Ishikawa (cell line): ENCODE results near the gene CCDC34.

Source experiments
- CEBPB ChIP-seq: IDR thresholded peaks from 2 replicates; pipeline ENCODE4 v1.6.1; 2012
- CREB1 ChIP-seq: IDR thresholded peaks from 2 replicates; pipeline ENCODE4 v1.6.1; 2012; ENCODE audit warnings: low read depth
- EGR1 ChIP-seq: IDR thresholded peaks from 2 replicates; pipeline ENCODE4 v1.6.1; 2012
- EP300 ChIP-seq: IDR thresholded peaks from 2 replicates; pipeline ENCODE4 v1.6.1; 2012; ENCODE audit warnings: borderline replicate concordance
- FOXM1 ChIP-seq: IDR thresholded peaks from 2 replicates; pipeline ENCODE4 v1.6.1; 2012; ENCODE audit warnings: low read depth, borderline replicate concordance
- MAX ChIP-seq: IDR thresholded peaks from 2 replicates; pipeline ENCODE4 v1.6.1; 2012
- NFIC ChIP-seq: IDR thresholded peaks from 2 replicates; pipeline ENCODE4 v1.6.1; 2012
- RAD21 ChIP-seq: IDR thresholded peaks from 2 replicates; pipeline ENCODE4 v1.6.1; 2012; ENCODE audit warnings: low read depth
- REST ChIP-seq: IDR thresholded peaks from 2 replicates; pipeline ENCODE4 v1.6.1; 2012; ENCODE audit warnings: low read depth, mild to moderate bottlenecking
- TAF1 ChIP-seq: IDR thresholded peaks from 2 replicates; pipeline ENCODE4 v1.6.1; 2012; ENCODE audit warnings: low read depth, mild to moderate bottlenecking
- TCF12 ChIP-seq: IDR thresholded peaks from 2 replicates; pipeline ENCODE4 v1.6.1; 2012; ENCODE audit warnings: low read depth
- TEAD4 ChIP-seq: IDR thresholded peaks from 2 replicates; pipeline ENCODE4 v1.6.1; 2012
- USF1 ChIP-seq: IDR thresholded peaks from 2 replicates; pipeline ENCODE4 v1.6.1; 2012
- YY1 ChIP-seq: IDR thresholded peaks from 2 replicates; pipeline ENCODE4 v1.6.1; 2012; ENCODE audit warnings: low read depth
- ZBTB7A ChIP-seq: IDR thresholded peaks from 2 replicates; pipeline ENCODE4 v1.6.1; 2012; ENCODE audit warnings: low read depth

CCDC34 gene

GRCh38 chr11:27329867-27330632 is 33.0 kb downstream of the CCDC34 start:
- TF ChIP-seq REST = no peak
- TF ChIP-seq ZBTB7A = no peak
- no peak for TF ChIP-seq EP300
- no peak for TF ChIP-seq RAD21
- TF ChIP-seq CEBPB = no peak
- TF ChIP-seq USF1 = no peak
- TF ChIP-seq TEAD4 = no peak
- TF ChIP-seq FOXM1 = no peak
- no peak for TF ChIP-seq YY1
- TF ChIP-seq NFIC = no peak
- no peak for TF ChIP-seq CREB1
- no peak for TF ChIP-seq TCF12
- no peak for TF ChIP-seq TAF1
- no peak for TF ChIP-seq MAX
- no peak for TF ChIP-seq EGR1

GRCh38 chr11:27328614-27329013 is 34.4 kb downstream of the CCDC34 start:
- no peak for TF ChIP-seq REST
- TF ChIP-seq MAX = no peak
- no peak for TF ChIP-seq RAD21
- TF ChIP-seq EP300 = no peak
- no peak for TF ChIP-seq CREB1
- TF ChIP-seq ZBTB7A = no peak
- TF ChIP-seq TAF1 = no peak
- no peak for TF ChIP-seq EGR1
- no peak for TF ChIP-seq USF1
- no peak for TF ChIP-seq CEBPB
- TF ChIP-seq TEAD4 = no peak
- TF ChIP-seq TCF12 = no peak
- no peak for TF ChIP-seq NFIC
- no peak for TF ChIP-seq YY1
- TF ChIP-seq FOXM1 = no peak

- no peak for TF ChIP-seq REST
- TF ChIP-seq CEBPB = no peak
- TF ChIP-seq ZBTB7A = no peak
- no peak for TF ChIP-seq USF1
- TF ChIP-seq MAX = no peak
- TF ChIP-seq TCF12 = no peak
- no peak for TF ChIP-seq TEAD4
- TF ChIP-seq CREB1 = no peak
- TF ChIP-seq FOXM1 = no peak
- TF ChIP-seq EGR1 = no peak
- TF ChIP-seq TAF1 = no peak
- no peak for TF ChIP-seq RAD21
- no peak for TF ChIP-seq NFIC
These were observed 43.9 kb downstream of the CCDC34 start for GRCh38 chr11:27319072-27319471.
